Activated CD4-positive, alpha-beta T cell treated with anti-CD3 and anti-CD28 coated beads, Interleukin-2, amount 10 ng/mL, durations not matched to agents 24 days and 14 days (primary cell): Measurements from ENCODE around the gene RGMB. TPM values are rescaled to one million over a fixed set of nuclear protein-coding genes. Genes with fewer than 3 reads are reported as not detected.

ENCODE experiments used
- DNase-seq: peaks from one replicate; pipeline ENCODE4 v3.0.0; 2022
- H3K27ac Mint-ChIP-seq: one replicate; pipeline ENCODE4 v1.8.0; 2022; ENCODE audit warnings: mild to moderate bottlenecking, mixed read lengths
- H3K27me3 Mint-ChIP-seq: one replicate; pipeline ENCODE4 v1.8.0; 2022; ENCODE audit warnings: mixed read lengths
- H3K36me3 Mint-ChIP-seq: one replicate; pipeline ENCODE4 v1.8.0; 2022; ENCODE audit warnings: low read depth, mild to moderate bottlenecking, mixed read lengths
- H3K4me1 Mint-ChIP-seq: one replicate; pipeline ENCODE4 v1.8.0; 2021; ENCODE audit warnings: mixed read lengths
- H3K4me3 Mint-ChIP-seq: one replicate; pipeline ENCODE4 v1.8.0; 2022; ENCODE audit warnings: mild to moderate bottlenecking, moderate library complexity, mixed read lengths
- H3K9me3 Mint-ChIP-seq: one replicate; pipeline ENCODE4 v1.8.0; 2021; ENCODE audit warnings: mixed read lengths
- intact Hi-C: fragments of 100-400 bp; cut with micrococcal nuclease; formaldehyde crosslinking; loops from one replicate; pipeline ENCODE4 v1.15.1; 2023
- total RNA-seq: library from RNA; stranded (reverse); gene quantifications from 2 replicates; pipeline ENCODE4 v1.2.3, GENCODE V29; 2022

Gene RGMB
- total RNA-seq, 1 donor from 2014 or later: 0.35 TPM

- Mint-ChIP-seq H3K36me3 (no peaks in the 10 kb centered on the region), H3K27me3 (no peaks in the 10 kb centered on the region), H3K27ac (no peak overlapping the region), H3K9me3 (peaks cover 4% of the 10 kb centered on the region), H3K4me1 (no peaks in the 10 kb centered on the region), H3K4me3 (no peak overlapping the region)
- intact Hi-C loops: no loop called here
- DNase-seq: no peak
Observed at GRCh38 chr5:98844865-98845264, 71.4 kb downstream of the RGMB start.

GRCh38 chr5:98845878-98846277, 72.4 kb downstream of the RGMB start:
- Mint-ChIP-seq H3K27me3 (no peaks in the 10 kb centered on the region), H3K9me3 (peaks cover 4% of the 10 kb centered on the region), H3K27ac (no peak overlapping the region), H3K4me1 (no peaks in the 10 kb centered on the region), H3K36me3 (no peaks in the 10 kb centered on the region), H3K4me3 (no peak overlapping the region)
- intact Hi-C loops: no loop called here
- DNase-seq: no peak

Other genes starting within 250 kb of the RGMB start
- gene CHD1, start 155.3 kb downstream of the RGMB start, total RNA-seq: 74.2 and 80.6 TPM in 2 replicates